Measurements from ENCODE around the gene TTN. TPM values are rescaled to one million over a fixed set of nuclear protein-coding genes. Genes with fewer than 3 reads are reported as not detected.

The TTN gene
- total and polyA plus RNA-seq, 2 donors (not counting 1 experiment from before 2014, with no cell fraction given), result 1.7 to 46.4 TPM

DNA sequence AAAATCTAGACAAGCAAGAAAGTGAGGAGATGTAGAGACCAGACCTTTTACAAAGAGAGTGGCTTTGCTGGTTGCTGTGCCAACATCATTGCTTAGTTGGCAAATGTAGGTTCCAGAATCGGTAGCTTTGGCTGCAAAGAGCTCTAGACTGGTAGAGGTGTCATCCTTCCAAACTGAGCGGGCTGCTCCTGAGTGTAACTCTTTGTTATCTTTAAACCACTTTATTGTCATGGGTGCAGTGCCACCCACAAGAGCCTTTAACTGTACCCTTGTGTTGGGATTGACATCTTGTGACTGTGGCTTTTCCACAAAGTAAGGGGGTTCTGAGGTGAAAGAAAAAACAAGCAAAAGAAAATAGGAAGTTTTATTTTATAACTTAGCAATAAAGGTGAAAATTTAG lies 77.2 kb downstream of the TTN start:
- H2AFZ ChIP-seq (ENCODE audit: insufficient read depth, low read depth, low read length, poor library complexity, severe bottlenecking), result no peak overlapping the region
- Mint-ChIP-seq H3K27me3 (no peaks in the 10 kb centered on the region), H3K9me3 (ENCODE audit: insufficient read depth) (no peaks in the 10 kb centered on the region), H3K4me1 (peaks cover 2% of the 10 kb centered on the region), H3K27ac (no peak overlapping the region), H3K4me3 (no peak overlapping the region)
- H3K4me1 ChIP-seq (ENCODE audit: control insufficient read depth in 2 of 2, insufficient read depth in 2 of 2, low read length in 2 of 2), result no peaks in the 10 kb centered on the region
- ChIA-PET CTCF (no interaction called here), POLR2A (no interaction called here)
- WGBS (ENCODE audit: insufficient coverage), result 100% methylated on average over 1 of the region's 2 CpGs
- no peak overlapping the region for H3K4me2 ChIP-seq (replicated peaks; ENCODE audit: low read depth, low read length, poor library complexity, severe bottlenecking)
- no peak for ATAC-seq (ENCODE audit: low read depth)
- H4K20me1 ChIP-seq (ENCODE audit: control insufficient read depth, insufficient read depth, low read length, poor library complexity, severe bottlenecking), result no peaks in the 10 kb centered on the region
- intact Hi-C loops (cut with micrococcal nuclease), result no loop called here
- no peak overlapping the region for H3K9ac ChIP-seq (ENCODE audit: low read length)
- H3K9me3 ChIP-seq (ENCODE audit: control extremely low read depth in 1 of 3, control insufficient read depth in 2 of 3, insufficient read depth in 1 of 3, low read length in 2 of 3), result no peaks in the 10 kb centered on the region
- TF ChIP-seq, protein P1, sequence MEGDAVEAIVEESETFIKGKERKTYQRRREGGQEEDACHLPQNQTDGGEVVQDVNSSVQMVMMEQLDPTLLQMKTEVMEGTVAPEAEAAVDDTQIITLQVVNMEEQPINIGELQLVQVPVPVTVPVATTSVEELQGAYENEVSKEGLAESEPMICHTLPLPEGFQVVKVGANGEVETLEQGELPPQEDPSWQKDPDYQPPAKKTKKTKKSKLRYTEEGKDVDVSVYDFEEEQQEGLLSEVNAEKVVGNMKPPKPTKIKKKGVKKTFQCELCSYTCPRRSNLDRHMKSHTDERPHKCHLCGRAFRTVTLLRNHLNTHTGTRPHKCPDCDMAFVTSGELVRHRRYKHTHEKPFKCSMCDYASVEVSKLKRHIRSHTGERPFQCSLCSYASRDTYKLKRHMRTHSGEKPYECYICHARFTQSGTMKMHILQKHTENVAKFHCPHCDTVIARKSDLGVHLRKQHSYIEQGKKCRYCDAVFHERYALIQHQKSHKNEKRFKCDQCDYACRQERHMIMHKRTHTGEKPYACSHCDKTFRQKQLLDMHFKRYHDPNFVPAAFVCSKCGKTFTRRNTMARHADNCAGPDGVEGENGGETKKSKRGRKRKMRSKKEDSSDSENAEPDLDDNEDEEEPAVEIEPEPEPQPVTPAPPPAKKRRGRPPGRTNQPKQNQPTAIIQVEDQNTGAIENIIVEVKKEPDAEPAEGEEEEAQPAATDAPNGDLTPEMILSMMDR (IDR thresholded peaks at IDR 0.05), result no peak
- no peak for TF ChIP-seq EZH2 (IDR thresholded peaks at IDR 0.05; ENCODE audit: borderline replicate concordance, insufficient read depth, low read depth, low read length, poor library complexity, severe bottlenecking)
- no peaks in the 10 kb centered on the region for H3K27me3 ChIP-seq (replicated peaks in 1 of 4; ENCODE audit: control extremely low read depth in 1 of 4, control insufficient read depth in 3 of 4, insufficient read depth in 4 of 4, low read length in 3 of 4)
- H3K79me2 ChIP-seq (ENCODE audit: control insufficient read depth, insufficient read depth, low read length), result no peaks in the 10 kb centered on the region
- H3K36me3 ChIP-seq (replicated peaks in 1 of 2; ENCODE audit: control extremely low read depth in 1 of 2, control insufficient read depth in 1 of 2, extremely low read depth in 1 of 2, insufficient read depth in 2 of 2, low read length in 1 of 2), result peaks cover 0 to 3% of the 10 kb centered on the region in 2 experiments
- no peak for DNase-seq
- H3K4me3 ChIP-seq (ENCODE audit: control extremely low read depth in 1 of 5, extremely low read depth in 1 of 5, insufficient read depth in 1 of 5, low read depth in 2 of 5, low read length in 4 of 5), result no peak overlapping the region
- no peak overlapping the region for H3K27ac ChIP-seq (ENCODE audit: low read length in 2 of 2)

DNA sequence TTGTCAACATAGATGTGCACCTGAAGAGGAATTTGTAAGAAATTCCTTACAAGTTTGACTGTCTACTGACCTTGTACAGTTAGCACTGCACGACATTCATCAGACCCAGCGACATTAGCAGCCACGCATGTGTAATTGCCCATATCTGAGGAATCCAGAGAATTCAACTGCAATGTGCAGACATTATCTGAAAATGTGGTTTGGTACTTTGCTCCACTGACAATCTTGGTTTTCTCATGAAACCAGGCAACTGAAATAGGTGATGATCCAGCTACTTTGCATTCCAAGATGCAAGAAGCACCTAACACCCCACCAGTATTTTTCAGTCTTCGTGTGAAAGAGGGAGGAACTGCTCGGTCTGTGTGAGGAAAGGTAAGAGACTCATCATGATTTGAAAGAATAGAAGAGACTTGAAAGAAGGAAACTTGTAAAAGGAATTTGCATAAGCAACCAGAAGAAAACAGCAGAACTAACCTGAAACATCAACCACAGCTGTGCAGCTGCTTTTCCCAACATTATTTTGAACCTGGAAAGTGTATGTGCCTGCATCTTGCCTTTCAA lies 83.4 kb downstream of the TTN start:
- no peak overlapping the region for H3K9ac ChIP-seq (ENCODE audit: low read length)
- ATAC-seq (ENCODE audit: low read depth), result no peak
- no peak for DNase-seq
- H3K79me2 ChIP-seq (ENCODE audit: control insufficient read depth, insufficient read depth, low read length), result no peaks in the 10 kb centered on the region
- H3K9me3 Mint-ChIP-seq (ENCODE audit: insufficient read depth), result no peaks in the 10 kb centered on the region
- ChIA-PET POLR2A (no interaction called here), CTCF (interaction anchor here (1.5 kb wide), 1 partner anchor 22 kb away, joined by 3 read pairs; no protein-coding TSS in a partner anchor)
- H3K4me3 ChIP-seq (ENCODE audit: control extremely low read depth in 1 of 5, extremely low read depth in 1 of 5, insufficient read depth in 1 of 5, low read depth in 2 of 5, low read length in 4 of 5), result no peak overlapping the region
- no peaks in the 10 kb centered on the region for H3K27me3 ChIP-seq (replicated peaks in 1 of 4; ENCODE audit: control extremely low read depth in 1 of 4, control insufficient read depth in 3 of 4, insufficient read depth in 4 of 4, low read length in 3 of 4)
- H3K4me2 ChIP-seq (replicated peaks; ENCODE audit: low read depth, low read length, poor library complexity, severe bottlenecking), result no peak overlapping the region
- H3K9me3 ChIP-seq (ENCODE audit: control extremely low read depth in 1 of 3, control insufficient read depth in 2 of 3, insufficient read depth in 1 of 3, low read length in 2 of 3), result no peaks in the 10 kb centered on the region
- no peaks in the 10 kb centered on the region for H4K20me1 ChIP-seq (ENCODE audit: control insufficient read depth, insufficient read depth, low read length, poor library complexity, severe bottlenecking)
- peaks cover 3 to 7% of the 10 kb centered on the region in 2 experiments for H3K36me3 ChIP-seq (replicated peaks in 1 of 2; ENCODE audit: control extremely low read depth in 1 of 2, control insufficient read depth in 1 of 2, extremely low read depth in 1 of 2, insufficient read depth in 2 of 2, low read length in 1 of 2)
- H3K27ac ChIP-seq (ENCODE audit: low read length in 2 of 2), result no peak overlapping the region
- TF ChIP-seq EZH2 (IDR thresholded peaks at IDR 0.05; ENCODE audit: borderline replicate concordance, insufficient read depth, low read depth, low read length, poor library complexity, severe bottlenecking), result no peak
- TF ChIP-seq, protein P1 (IDR thresholded peaks at IDR 0.05), result no peak
- H3K4me1 ChIP-seq (ENCODE audit: control insufficient read depth in 2 of 2, insufficient read depth in 2 of 2, low read length in 2 of 2), result no peaks in the 10 kb centered on the region
- H2AFZ ChIP-seq (ENCODE audit: insufficient read depth, low read depth, low read length, poor library complexity, severe bottlenecking), result no peak overlapping the region
- H3K27me3 Mint-ChIP-seq, result no peaks in the 10 kb centered on the region
- intact Hi-C loops (cut with micrococcal nuclease), result no loop called here
- 95% methylated on average over 3 of the region's 5 CpGs for WGBS (ENCODE audit: insufficient coverage)
- H3K27ac Mint-ChIP-seq, result no peak overlapping the region
- H3K4me3 Mint-ChIP-seq, result no peak overlapping the region
- H3K4me1 Mint-ChIP-seq, result peaks cover 2% of the 10 kb centered on the region

Data from B cell (primary cell).